ENCODE results near the gene ARHGEF3.

Gene ARHGEF3

GRCh38 chr3:56801662-56802377, at the start of gene ARHGEF3:
Gene ARHGEF3, minus strand, starts transcription at chr3:56801949. Its CDS starts 151 bp downstream, at chr3:56801798.
- DNase-seq = peak; percentile 90

- DNase-seq = no peak
These were observed 47.9 kb upstream of the ARHGEF3 start for GRCh38 chr3:56849698-56850097.

- DNase-seq = no peak
These were observed 43.8 kb upstream of the ARHGEF3 start for GRCh38 chr3:56845505-56845904.

GRCh38 chr3:56844536-56844935, 42.8 kb upstream of the ARHGEF3 start:
- no peak for DNase-seq

- no peak for DNase-seq
These were observed 38.3 kb upstream of the ARHGEF3 start for GRCh38 chr3:56839784-56840715.

- no peak for DNase-seq
These were observed 36.7 kb upstream of the ARHGEF3 start for GRCh38 chr3:56838448-56838847.

GRCh38 chr3:56837196-56837955, 35.6 kb upstream of the ARHGEF3 start:
- no peak for DNase-seq

GRCh38 chr3:56836276-56837163, 34.8 kb upstream of the ARHGEF3 start:
- DNase-seq = no peak

GRCh38 chr3:56835650-56836227, 34.0 kb upstream of the ARHGEF3 start:
- DNase-seq = no peak

GRCh38 chr3:56833536-56833935, 31.8 kb upstream of the ARHGEF3 start:
- DNase-seq = no peak

GRCh38 chr3:56833022-56833421, 31.3 kb upstream of the ARHGEF3 start:
- DNase-seq = no peak

GRCh38 chr3:56831572-56831971, 29.8 kb upstream of the ARHGEF3 start:
- no peak for DNase-seq

- DNase-seq = no peak
These were observed 29.1 kb upstream of the ARHGEF3 start for GRCh38 chr3:56830884-56831283.

- no peak for DNase-seq
These were observed 27.8 kb upstream of the ARHGEF3 start for GRCh38 chr3:56829533-56829932.

GRCh38 chr3:56826831-56827722, 25.3 kb upstream of the ARHGEF3 start:
- DNase-seq = no peak

GRCh38 chr3:56825567-56826438, 24.1 kb upstream of the ARHGEF3 start:
- DNase-seq = no peak

GRCh38 chr3:56823984-56824703, 22.4 kb upstream of the ARHGEF3 start:
- no peak for DNase-seq

- DNase-seq = no peak
These were observed 21.7 kb upstream of the ARHGEF3 start for GRCh38 chr3:56823421-56823926.

- no peak for DNase-seq
These were observed 20.8 kb upstream of the ARHGEF3 start for GRCh38 chr3:56822501-56822900.

Measured in activated effector memory CD4-positive, alpha-beta T cell treated with Interleukin-2 at 50 U/mL for 16 hours (primary cell).